GM10847 (cell line): ENCODE measurements around the gene TRIML1.

Source experiments
- POLR2A ChIP-seq: IDR thresholded peaks from 2 replicates; pipeline ENCODE4 v1.6.1; 2011; ENCODE audit not compliant: insufficient read length; ENCODE audit errors: extremely low read depth

The TRIML1 gene

DNA sequence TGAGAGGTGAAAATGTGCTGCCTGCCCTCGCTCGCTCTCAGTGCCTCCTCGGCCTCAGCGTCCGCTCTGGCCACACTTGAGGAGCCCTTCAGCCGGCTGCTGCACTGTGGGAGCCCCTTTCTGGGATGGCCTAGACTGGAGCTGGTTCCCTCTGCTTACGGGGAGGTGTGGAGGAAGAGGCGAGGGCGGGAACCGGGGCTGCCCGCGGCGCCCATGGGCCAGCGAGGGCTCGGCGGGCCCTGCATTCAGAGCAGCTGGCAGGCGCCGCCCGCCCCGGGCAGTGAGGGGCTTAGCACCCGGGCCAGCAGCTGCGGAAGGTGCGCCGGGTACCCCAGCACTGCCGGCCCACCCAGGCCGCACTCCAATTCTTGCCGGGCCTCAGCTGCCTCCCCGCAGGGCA, 39.6 kb downstream of the TRIML1 start:
- TF ChIP-seq POLR2A = no peak

DNA sequence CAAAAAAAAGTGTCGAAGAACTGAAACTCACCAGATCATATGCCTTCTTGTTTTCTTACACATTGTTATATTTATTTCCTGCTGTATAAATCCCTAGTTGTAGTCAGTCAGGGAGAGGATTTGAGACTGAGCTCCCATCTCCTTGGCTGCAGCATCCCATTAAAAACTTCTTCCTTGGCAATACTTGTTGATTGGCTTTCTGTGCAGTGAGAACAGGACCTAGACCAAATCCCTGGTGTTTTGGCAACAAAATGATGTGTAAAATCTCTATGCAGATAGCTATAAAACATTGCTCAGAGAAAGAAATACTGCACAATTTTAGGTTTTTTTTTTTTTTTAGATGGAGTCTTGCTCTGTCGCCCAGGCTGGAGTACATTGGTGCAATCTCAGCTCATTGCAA, 47.9 kb downstream of the TRIML1 start:
- TF ChIP-seq POLR2A = no peak

DNA sequence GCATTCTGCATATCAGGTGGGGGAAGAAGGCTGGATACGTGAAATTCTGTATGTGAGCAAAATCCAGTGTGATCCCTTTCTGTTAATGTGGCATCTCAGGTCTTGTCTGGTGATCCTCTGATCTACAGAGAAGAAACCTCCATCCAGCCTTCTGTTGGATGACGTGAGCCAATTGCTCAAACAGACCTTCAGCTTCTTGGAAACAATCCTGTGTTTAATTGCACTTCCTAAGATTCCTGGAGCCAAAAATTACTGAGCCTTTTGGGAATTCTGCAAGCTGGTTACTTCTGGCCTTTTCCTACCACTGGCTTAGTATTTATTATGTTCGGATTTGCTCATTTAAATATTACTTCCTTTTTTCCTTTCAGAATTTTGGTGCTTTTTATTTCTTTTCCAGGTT, 51.2 kb downstream of the TRIML1 start:
- TF ChIP-seq POLR2A = no peak

DNA sequence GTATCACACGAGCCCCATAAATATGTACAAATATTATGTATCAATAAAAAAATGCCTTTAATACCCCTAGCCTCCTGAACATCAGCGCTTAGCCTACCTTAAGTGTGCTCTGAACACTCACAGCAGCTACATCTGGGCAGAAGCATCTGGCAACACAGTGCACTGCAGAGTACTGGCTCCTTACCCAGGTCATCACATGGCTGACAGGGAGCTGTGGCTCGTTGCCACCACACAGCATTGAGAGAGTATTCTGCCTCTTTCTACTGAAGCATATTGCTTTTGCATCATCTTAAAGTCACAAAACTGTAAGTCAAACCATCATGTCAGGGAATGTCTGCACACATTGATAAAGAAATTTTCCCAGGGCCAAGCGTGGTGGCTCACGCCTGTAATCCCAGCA, 55.2 kb downstream of the TRIML1 start:
- no peak for TF ChIP-seq POLR2A

DNA sequence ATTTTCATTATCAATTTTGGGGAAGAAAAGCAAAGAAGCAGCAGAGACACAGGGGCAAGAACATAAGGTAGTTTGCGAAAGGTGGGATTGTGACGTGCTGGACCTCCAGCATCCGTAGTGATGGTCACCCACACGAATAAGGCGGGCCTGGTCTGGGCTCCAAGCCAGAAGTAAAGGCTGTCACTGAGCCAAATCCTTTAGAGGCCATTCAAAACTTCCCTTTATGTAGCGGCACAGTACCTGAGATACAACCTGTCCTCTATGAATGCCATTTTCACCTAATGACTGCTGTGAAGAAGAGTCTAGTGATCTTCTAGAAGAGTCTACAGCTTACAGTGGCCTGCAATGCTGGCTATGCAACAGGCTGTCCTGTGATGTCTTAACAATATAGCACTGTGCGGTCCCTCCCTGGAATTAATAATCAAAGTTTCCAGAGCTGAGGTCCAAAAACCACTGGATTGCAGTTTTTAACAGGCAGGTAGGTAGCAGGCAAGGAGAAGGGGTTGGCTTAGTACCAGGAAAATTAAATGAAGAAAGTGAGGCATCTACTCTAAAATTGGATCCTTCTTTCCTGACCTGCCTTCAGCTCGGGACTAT, 56.2 kb downstream of the TRIML1 start:
- no peak for TF ChIP-seq POLR2A

DNA sequence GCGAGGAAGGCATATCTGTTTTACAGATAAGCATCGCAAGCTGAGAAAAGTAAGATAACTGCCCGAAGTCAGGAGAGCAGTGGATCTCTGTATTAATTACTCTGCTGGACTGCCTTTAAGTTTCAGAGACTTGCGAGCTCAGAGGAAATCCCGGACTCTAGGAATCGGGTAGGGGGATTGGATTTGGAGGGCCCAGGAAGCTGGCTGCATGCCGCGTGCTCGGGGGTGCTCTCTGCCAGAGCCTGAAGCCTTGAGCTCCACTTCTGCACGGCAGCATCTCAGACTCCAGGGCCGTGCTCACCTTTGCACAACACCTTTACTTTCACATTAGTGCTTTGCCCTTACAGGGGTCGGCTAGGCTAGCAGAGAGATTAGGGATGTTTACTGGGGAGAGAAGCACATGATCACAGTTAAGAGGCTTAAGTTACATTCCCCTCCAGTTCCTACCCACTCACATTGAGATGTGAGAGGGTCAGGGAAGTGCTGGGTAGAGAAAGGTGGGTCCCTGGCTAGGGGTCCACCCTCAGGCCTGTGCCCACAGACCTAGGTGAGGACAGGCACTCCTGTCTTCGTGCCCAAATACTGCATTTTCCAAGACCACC, 57.0 kb downstream of the TRIML1 start:
- TF ChIP-seq POLR2A = no peak
